T1000 (cell line): ENCODE data around the gene WSCD2.
"Not testable (repeated sequence)": the region's sequence is repeated elsewhere in the genome, so short reads cannot be mapped to it uniquely, and the experiment has no call there.

ENCODE experiments used
- DNase-seq: peaks from one replicate; lab custom pipeline; 2025; ENCODE audit warnings: mixed read lengths; lab: John Stamatoyannopoulos, UW

The WSCD2 gene

DNA sequence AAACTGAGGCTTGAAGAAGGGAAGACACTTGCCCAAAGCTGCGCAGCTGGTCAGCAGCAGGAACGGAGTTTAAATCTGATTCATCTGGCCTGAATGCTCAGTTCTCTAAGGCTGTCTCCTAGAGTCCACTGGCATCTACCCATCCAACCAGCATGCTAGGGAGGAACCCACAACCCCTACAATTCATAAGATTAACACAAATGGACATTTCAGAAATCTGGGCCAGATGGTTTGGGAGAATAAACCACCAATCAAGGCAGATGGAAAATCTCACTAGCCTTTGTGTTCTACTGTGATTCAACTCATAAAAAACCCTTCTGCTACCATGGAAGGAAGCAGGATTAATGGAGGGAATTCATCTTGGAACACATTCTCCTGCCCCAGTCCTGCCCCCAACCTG, 67.8 kb downstream of the WSCD2 start:
- no peak for DNase-seq

DNA sequence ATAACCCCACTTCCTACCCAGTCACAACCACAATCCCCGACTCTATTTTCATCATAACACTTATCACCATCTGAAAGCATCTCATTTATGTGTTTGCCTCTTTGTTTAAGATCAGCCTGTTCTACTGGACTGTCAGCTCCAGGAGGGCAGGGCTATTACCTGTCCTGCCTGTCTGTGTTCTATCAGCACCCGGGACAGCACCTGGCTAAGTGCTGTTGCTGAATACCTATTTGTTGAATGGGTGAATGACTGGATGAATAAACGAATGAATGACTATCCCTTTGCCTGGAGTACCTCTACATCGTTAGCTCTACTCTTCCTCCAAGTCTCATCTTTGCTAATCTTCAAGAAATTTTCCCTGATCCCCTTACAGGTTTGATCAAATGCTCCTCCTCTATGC, 69.0 kb downstream of the WSCD2 start:
- no peak for DNase-seq

DNA sequence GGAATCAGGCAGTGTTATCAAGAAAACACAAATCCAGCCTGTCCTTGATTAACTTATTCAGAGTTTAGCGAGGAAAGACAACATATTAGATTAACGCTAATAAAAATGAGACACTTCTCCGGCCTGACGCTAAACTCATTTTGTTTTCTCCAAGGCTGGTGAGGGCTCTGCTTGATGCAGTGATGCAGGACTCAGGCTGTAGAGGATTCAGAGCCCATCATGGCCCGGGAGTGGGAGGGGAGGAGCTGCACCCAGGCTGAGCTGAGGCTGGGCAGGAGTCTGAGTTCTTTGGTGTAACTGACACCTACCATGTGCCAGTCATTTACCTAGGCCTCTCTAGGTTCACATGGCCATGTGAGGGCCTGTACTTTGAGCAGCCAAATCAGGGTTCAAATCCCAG, 70.0 kb downstream of the WSCD2 start:
- DNase-seq: no peak

DNA sequence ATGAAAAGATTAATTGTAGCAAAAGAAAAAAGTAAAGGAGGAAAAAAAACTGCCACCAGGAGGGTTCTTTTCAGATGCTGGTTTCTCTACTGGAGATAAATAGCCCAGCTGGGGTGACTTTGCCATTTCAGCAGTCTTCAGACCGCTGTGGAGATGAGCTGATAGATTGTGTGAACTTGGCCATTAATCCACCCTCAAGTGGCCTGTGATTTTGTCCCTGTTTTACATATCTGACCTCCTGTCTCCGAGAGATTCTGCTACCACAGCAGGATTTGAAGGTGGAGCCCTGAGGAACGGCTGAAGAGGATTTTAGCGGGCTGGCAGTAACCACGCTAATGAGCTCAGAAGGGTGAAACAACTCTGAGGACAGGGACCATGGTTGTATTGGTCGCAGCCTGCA, 72.7 kb downstream of the WSCD2 start:
- no peak for DNase-seq

DNA sequence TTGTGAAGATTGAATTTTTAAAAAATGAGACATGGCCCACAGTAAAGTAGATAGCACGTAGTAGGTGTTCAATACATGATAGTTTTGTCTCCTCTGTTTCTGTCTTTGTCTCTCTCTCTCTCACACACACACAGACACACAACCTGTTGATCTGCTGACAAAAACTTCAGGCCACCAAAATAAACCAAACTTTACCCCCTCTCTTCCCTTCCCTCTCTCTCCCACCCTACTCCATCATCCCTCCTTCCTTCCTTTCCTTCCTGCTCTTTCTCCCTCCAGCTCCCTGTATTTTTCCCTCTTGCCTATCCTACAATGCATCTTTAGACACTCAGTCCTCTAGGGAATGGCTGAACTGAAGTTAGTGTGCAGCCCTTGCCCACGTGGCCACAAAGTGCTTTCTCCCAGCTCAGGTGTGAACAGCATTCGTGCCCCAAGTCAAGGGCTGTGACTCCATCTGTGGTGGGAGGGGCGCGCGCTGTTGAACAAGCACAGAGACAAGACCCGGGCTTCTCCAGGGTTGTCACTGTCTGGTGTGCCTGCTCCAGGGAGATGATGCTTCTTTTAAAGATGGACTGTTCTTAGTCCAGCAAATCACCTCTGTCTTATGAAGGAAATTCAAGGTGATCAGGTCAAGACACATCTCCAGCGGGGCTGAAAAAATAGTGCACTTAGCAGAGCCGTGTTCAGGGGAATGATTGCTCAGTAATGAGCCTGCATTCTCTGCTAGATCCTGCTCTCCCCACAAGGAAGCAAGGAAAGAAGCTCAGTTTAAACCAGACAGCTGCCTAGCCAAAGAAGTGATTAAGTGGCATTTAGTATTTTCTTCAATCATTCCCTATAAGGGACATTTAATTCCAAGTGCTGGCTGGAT, 75.3 kb downstream of the WSCD2 start:
- DNase-seq: no peak

DNA sequence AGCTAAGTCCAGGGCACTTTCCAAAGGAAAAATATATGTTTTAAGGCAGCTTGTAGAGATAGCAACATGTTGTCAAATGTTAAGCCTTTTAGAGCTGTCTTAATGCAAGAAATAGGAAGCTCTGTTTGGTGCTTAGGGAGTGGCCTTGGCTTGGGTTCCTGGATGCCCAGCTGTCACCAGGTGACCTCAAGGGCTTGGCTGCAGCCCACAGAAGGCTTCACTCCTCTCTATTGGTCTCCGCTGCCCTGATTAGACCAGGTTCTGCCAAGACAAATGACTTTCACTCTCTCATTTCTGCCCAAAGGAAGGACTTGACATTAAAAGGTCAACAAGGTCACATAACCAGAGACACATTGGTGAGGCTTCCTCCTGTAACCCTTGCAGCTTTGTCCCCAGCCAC, 76.8 kb downstream of the WSCD2 start:
- DNase-seq: no peak

DNA sequence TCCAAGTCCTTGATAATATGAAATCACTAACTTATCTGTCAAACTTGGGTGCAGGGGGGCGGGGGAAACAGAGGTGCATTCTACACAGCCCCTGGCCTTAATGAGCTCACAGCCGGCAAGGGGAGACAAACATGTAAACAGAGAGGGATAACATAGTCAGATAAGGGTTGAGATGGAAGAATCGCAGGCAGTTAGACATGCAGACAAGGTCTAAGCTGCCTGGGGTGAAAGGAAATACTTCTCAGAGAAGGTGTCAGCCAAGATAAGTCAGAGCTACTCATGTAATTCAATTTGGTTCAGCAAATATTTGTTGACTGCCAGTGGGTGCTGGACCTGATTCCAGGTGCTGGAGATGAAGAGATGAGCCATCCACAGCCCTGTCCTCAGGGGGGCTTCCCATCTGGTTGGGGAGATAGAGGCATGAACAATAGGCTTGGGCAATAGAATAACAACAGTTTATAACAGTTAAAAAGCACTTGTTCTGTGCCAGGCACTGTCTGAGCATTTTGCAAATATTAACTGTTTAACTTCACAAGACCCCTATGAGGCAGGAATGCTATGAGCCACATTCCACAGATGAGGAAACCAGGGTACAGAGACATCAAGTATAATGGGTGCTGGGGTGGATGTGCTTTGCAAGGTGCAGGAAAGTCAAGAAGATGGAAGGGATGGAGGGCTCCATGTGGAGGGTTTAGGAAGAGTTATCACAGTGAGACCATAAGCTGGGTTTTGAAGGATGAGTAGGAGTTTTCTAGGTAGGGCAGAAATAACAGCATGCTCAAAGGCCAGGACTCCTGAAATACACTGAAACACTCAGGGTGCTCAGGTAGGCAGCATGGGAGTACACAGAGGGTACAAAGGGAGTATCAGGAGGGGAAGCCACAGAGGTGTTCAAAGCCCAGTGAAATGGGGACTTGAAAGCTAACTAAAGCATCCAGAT, 79.0 kb downstream of the WSCD2 start:
- DNase-seq: no peak

DNA sequence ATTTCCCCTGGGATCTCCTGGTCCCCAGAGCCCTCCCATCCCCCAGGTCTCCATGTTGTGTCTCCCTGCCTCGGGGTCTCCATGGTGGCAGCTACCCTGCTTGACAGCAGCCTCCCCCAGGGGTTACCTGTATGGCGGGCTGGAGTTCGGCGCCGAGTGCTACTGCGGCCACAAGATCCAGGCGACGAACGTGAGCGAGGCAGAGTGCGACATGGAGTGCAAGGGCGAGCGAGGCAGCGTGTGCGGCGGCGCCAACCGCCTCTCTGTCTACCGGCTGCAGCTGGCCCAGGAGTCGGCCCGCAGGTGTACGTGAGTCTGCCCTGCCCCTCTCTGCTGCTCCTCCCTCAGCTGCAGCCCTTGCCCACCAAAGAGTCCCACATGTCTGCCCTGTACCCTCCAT, 80.9 kb downstream of the WSCD2 start:
- DNase-seq: no peak

DNA sequence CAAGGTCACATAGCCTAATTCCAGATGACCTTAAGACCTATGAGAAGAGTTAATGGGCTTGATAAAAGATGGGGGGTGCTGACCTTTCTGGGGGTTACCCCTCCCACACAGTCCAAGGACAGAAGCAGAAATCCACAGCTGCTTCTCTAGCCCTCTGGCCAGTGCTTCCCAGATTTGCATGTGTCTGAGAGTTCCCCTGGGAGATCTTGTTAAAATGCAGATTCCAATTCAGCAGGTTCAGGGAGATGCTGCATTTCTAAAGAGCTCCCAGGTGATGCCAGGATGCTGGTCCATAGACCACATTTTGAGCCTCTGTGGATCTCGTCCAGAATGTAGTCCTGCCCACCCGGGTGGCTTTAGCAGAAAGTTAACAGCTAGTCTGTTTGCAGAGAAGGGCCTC, 82.1 kb downstream of the WSCD2 start:
- DNase-seq: no peak

DNA sequence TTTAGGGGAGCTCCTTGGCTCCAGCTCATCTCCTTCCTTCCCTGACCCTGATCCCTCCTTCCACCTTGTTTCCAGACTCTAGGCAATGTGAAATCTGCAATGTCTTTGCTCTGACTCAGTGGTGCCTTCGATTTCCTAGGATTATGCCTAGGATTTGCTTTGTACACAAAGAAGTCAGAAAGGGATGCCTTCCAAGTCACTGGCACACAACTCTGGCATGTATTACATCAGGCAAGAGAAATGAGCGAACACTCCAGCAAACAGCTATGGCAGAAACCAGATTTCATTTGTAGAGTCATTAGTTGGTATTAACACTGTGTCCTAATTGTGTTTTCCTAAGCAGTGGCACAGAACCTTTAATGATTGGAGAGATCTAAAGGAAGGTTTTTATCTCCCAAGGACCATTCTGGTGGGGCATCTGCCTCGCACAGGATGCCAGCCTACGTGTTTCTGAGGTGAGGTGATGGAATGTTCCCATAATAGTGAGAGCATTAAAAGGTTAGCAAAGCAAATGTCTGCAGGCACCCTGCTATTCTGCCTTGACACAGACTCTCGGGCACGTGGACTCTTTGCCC, 84.9 kb downstream of the WSCD2 start:
- no peak for DNase-seq

DNA sequence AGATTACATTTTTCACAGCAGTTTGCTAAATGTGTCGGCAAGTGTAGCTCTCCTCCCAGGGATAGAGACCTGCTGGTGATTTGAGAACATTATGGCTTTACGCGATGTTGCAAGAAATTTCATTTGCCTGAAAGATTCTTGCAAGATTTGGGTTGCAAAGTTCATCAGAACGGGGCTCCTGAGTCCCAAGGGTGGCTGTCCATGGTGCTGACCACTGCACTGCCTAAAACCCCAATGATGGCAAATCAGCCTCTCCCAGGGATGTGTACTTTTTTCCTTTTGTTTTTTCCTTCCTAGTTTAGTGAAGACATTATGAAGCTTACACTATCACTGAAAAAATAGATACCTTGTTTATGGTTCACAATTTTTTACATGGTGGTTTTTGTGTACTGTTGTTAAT, 85.4 kb downstream of the WSCD2 start:
- DNase-seq: no peak

DNA sequence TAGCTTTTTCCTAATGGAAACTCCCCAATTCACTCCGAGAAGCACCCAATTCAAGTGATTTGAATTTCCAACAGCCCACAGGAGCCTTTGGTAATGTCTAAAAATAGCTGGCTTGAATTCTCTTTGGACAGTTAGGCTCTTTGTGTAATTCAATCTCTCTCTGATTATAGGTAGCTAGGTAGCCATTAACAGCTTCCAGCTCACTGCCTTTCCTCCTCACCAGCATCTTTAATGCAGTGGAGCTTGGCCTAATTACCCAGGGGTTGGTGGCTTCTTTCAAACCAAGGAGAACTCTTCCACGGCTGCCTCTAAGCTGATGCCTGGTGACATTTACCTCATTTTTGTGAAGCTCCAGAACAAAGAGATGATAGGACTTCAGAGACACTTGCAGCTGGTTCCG, 86.4 kb downstream of the WSCD2 start:
- no peak for DNase-seq

DNA sequence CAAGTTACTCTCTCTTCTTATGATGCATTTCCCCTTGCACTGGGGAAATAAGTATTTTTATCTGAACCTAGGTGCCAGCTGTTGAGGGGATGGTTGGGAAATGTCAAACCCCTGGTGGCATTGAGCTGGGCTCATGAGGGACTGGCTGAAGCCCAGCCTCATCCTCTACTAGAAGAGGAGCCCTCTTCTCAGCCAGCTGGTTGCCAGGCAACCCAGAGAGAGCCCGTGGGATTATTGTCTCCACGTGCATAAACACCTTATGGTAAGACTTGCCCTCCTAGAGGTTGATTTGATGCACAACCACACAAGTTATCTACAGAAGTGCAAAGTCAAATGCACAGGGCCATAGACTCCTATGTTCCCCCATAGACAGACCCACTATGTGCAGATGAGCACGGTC, 89.8 kb downstream of the WSCD2 start:
- DNase-seq: no peak

DNA sequence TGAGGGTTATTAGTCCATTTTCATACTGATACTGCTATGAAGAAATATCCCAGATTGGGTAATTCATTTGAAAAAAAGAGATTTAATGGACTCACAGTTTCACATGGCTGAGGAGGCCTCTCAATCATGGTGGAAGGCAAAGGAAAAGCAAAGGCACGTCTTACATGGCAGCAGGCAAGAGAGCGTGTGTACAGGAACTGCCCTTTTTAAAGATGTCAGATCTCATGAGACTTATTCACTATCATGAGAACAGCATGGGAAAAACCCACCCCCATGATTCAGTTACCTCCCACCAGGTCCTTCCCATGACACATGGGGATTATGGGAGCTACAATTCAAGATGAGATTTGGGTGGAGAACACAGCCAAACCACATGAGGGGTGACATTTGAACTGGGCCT, 96.0 kb downstream of the WSCD2 start:
- not testable (repeated sequence) for DNase-seq

DNA sequence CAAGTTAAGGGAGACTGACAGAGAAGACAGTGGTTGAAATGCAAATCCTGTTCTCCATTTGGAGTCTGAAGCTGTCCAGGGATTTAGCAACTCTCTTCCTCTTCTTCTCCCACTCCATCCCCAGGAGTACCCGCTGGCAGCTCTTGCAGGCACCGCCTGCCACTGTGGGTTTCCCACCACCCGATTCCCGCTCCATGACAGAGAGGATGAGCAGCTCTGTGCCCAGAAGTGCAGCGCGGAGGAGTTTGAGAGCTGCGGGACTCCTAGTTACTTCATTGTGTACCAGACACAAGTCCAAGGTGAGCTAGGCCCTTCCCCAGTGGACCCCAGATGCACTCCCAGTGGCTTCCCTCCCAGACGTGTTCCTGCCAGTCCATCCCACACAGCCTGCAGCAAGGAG, 97.8 kb downstream of the WSCD2 start:
- no peak for DNase-seq

DNA sequence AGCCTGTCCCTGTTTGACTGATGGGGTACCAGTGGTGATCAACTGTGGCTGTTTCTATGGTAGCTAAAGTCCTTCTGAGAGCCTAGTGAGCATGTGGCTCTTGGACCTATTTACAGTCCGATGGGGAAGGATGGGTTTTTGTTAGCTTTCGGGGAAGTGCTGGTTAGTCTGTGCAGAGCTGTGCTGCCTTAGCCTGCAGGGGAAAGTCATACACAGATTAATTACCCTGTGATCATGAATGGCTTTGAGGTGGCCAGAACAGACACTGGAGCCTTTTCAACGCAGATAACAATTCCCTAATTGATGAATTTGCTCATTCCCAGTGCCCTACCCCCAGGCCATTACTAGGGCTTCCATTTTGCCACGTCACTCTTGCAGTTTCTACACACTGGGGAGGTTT, 99.7 kb downstream of the WSCD2 start:
- no peak for DNase-seq

DNA sequence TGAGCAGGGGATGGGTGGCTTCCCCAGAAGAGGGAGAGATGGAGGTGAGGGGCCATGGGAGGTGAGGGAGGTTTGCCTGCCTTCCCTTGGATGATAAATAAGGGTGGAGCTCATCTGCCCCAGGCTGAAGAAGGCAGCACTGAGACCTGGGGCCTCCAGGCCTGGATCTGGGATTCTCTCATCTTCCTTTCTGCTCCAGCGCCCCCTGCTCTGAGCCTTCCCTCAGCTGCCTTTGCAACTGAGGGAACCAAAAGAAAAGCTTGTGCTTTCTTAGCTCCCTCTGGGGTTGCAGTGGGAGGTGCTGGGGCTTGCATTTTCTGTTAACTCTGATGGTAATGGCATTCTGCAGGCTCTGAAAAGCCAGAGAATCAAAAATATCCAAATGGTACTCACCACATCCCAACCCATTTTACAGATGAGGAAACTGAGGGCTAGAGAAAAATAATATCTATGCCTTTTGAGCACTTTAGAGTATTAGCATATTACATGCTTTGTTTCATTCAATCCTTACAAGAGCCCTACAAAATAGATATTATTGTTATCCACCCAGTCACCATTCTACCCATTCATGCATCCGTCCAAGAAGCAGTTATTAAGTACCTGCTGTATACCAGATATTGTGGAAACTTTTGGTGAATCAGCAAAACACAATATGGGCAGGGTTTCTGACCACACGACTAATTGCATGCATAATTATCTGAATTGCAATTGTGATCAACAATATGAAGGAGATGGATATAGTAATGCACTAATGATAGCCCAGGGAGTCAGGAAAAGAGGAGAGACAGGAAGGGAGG, 102.2 kb downstream of the WSCD2 start:
- no peak for DNase-seq

DNA sequence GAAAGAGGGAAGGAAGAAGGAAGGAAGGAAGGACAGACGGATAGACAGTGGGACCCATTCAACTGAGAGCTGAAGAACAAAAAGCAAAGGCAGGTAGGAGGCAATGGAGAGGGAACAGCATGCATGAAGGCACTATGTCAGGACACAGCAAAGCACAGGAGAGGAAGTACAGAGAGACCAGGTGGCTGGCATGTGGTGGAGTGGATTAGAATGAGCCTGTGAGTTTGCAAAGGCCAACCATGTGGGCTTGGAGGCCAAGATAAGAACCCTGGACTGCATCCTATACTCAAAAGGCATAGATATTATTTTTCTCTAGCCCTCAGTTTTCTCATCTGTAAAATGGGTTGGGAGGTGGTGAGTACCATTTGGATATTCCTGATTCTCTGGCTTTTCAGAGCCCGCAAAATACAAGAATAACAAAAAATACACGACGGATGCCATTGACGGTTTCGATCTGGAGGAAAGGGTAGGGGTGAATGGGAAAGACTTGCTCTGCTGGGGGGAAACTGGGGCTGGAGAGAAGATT, 102.9 kb downstream of the WSCD2 start:
- no peak for DNase-seq

DNA sequence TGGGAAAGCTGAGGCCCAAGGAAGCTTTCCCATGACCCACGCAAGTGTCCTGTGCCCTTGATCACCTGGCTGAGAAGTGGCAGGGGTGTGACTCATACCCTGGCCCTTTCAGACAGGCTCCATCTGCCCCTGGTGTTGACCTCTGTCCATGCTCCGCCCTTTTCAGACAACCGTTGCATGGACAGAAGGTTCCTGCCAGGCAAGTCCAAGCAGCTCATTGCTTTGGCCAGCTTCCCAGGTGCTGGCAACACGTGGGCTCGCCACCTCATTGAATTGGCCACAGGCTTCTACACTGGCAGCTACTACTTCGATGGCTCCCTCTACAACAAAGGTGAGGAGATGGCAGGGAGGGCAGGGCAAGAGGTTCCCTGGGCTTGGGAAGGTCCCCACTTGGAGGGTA, 103.5 kb downstream of the WSCD2 start:
- DNase-seq: no peak

DNA sequence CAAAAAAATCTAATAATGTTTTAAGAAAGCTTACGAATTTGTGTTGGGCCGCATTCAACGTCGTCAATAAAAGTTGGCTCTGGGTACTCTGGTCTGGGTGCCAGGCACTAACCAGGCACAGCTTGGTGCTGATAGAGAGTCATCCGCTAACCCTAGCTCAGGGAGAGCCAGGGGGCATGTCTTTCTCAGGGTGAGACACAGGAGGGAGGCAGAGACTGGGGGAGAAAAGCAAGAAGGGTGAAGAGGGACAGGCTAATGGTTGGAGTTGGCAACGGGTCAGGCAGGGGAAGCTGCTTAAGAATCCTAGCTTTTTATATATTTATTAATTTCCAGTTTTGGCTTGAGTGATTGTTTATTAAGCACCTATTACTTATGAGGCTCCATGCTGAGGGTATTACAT, 105.1 kb downstream of the WSCD2 start:
- DNase-seq: no peak

DNA sequence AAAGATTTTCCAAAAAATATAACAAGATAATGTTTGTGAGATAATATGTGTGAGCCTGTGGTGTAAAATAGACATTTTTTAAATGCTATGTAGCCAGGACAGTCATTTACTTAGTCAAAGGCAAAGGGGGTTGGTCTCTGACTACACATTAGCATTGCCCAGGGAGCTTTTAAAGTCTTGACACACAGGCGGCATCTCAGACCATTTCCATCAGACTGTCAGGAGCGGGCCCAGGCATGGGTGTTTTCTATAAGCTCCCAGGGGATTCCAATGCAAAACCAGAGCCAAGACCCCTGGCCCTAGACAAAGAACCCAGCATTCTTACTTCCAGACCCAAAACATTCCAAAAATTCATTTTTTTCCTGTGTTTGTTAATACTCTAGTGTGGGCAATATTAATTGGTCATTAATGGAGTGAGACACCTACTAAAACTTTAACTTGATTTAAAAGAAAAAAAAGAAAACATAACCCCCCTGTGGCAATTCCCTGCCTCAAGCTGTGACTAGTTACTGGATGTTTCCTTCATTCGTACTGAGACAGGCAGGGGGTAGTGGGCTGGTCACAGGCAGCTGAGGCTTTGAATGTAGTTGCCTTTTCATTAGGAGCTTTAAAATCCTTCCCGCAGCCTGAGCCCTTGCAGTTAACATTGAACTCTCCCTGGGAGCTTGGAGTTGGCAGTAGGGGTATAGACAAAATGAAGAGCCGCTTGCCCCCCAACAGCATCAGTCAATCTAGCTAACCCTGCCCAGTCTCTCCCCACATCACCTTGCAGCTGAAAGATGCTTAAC, 106.3 kb downstream of the WSCD2 start:
- DNase-seq: no peak
